Sigmoid colon (tissue), 4 donors: ENCODE results near the gene GLI3.

Experiments
- EP300 ChIP-seq, 4 donors: sonication (generic); formaldehyde crosslinking; IDR thresholded peaks; one replicate each; pipeline ENCODE4 v1.6.1; 2017; ENCODE audit warnings: antibody characterized with exemption in 4 of 4
- POLR2A ChIP-seq, 2 donors: fragments of 450-650 bp; IDR thresholded peaks; one replicate each; pipeline ENCODE4 v1.6.1; 2016; ENCODE audit warnings: antibody characterized with exemption in 2 of 2, mild to moderate bottlenecking in 2 of 2, moderate library complexity in 2 of 2
- POLR2AphosphoS5 ChIP-seq, 4 donors: sonication (generic); formaldehyde crosslinking; IDR thresholded peaks; one replicate each; pipeline ENCODE4 v1.6.1; 2017; ENCODE audit warnings: antibody characterized with exemption in 4 of 4
- TF ChIP-seq, protein P1 (sequence below), 4 experiments: fragments of 450-650 bp in 3 of 4; fragments of 200-600 bp in 1 of 4; IDR thresholded peaks; one replicate each; pipeline ENCODE4 v1.5.1; 2016 to 2019; ENCODE audit warnings: antibody characterized with exemption in 4 of 4, mild to moderate bottlenecking in 3 of 4, moderate library complexity in 2 of 4

DNA sequence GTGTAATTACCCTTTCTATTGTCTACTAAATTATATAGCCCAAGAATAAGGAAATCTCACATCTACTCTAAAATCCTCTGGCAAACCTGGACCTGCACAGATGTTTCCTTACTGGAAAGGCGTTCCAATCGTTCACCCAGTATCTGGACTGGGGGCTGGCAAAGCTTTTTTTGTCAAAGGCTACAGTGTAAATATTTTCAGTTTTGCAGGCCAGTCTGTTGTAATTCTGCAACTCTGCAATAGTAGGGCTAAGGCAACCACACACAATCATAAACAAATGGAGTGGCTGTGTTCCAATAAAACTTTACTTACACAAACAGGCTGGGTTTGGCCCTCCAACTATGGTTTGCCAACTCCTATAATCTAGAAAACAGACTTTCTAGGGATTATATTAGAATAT lies 56.2 kb downstream of the GLI3 start:
- TF ChIP-seq, protein P1, sequence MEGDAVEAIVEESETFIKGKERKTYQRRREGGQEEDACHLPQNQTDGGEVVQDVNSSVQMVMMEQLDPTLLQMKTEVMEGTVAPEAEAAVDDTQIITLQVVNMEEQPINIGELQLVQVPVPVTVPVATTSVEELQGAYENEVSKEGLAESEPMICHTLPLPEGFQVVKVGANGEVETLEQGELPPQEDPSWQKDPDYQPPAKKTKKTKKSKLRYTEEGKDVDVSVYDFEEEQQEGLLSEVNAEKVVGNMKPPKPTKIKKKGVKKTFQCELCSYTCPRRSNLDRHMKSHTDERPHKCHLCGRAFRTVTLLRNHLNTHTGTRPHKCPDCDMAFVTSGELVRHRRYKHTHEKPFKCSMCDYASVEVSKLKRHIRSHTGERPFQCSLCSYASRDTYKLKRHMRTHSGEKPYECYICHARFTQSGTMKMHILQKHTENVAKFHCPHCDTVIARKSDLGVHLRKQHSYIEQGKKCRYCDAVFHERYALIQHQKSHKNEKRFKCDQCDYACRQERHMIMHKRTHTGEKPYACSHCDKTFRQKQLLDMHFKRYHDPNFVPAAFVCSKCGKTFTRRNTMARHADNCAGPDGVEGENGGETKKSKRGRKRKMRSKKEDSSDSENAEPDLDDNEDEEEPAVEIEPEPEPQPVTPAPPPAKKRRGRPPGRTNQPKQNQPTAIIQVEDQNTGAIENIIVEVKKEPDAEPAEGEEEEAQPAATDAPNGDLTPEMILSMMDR (IDR thresholded peaks at IDR 0.05) = no peak
- no peak for TF ChIP-seq POLR2AphosphoS5 (IDR thresholded peaks at IDR 0.05)
- TF ChIP-seq POLR2A (IDR thresholded peaks at IDR 0.05) = no peak
- no peak for TF ChIP-seq EP300 (IDR thresholded peaks at IDR 0.05)
